ELF-1 (cell line): ENCODE data around the gene ZFYVE27.

Experiments
- DNase-seq: peaks from one replicate; pipeline ENCODE4 v3.0.0-alpha.2; 2016; ENCODE audit warnings: low read depth, low spot score

The ZFYVE27 gene

DNA sequence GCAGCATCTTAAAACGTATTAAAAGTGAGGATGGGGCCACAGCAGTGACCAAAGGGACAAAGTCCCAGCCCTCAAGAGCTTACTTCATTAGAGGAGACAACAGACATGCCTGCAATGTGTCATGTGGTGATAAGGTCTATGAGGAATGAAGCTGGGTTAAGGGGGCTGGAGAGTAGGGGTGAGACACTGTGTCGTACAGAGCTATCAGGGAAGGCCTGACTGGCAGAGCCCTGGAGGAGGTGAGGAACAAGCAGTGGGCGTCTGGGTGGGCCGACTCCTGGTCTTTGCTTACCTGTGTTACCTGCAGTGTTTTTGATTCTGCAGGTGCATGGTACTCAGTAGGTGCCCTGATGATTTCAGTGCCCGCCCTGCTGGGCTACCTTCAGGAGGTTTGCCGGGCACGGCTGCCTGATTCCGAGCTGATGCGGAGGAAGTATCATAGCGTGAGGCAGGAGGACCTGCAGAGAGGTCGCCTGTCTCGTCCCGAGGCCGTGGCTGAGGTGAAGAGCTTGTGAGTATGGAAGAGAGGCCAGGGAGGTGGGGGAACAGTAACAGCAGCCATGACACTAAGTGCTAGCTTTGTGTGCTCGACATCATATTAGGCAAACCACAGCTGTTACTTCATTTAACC lies 7.6 kb downstream of the ZFYVE27 start:
- DNase-seq = no peak

DNA sequence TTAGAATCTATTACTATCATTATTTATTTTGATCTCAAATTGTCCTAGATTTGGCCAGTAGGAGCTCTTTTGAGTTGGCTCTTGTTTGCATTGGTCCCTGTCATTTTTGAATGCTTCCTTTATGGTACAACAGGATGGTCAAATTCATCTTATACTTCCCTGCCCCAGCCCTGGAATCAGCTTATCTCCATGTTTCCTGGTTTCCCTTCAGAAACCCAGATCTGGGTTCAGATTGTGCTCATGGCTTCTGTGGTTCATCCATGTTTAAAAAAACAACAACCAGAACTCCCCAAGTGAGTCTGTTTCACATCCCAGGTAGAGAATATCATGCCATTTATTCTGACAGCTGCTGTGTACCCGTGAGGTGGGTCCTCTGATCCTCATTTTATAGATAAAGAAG lies 10.6 kb downstream of the ZFYVE27 start:
- DNase-seq = no peak

DNA sequence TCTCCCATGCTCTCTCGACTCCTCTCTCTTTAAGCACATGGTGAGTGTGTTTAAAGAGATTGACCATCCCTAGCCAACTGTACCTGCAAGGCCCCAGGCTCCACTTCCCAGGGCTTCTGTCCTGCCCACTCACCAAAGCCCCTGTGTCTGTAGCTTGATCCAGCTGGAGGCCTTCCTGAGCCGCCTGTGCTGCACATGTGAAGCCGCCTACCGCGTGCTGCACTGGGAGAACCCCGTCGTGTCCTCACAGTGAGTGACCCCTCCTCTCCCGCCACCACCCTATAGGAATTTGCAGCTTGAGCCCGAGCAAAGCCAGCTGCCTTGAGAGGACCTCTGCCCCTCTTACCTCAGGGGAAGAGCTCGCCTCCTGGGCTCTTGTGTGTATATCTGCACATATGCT lies 11.2 kb downstream of the ZFYVE27 start:
- no peak for DNase-seq

DNA sequence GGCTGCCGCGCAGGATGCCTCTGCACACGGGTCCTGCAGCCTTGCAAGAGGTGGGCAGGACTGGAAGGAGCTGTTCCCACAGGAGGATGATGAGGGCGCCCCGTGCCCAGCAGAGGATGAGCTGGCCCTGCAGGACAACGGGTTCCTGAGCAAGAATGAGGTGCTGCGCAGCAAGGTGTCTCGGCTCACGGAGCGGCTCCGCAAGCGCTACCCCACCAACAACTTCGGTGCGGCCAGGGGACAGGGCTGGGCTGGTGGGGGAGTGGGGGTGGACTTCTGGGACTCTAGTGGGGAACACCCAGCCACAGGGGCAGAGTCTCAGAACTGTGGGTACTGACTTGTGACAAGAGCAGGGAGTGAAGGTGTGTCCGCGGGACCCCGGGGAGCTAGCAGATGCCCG lies 16.0 kb downstream of the ZFYVE27 start:
- no peak for DNase-seq

DNA sequence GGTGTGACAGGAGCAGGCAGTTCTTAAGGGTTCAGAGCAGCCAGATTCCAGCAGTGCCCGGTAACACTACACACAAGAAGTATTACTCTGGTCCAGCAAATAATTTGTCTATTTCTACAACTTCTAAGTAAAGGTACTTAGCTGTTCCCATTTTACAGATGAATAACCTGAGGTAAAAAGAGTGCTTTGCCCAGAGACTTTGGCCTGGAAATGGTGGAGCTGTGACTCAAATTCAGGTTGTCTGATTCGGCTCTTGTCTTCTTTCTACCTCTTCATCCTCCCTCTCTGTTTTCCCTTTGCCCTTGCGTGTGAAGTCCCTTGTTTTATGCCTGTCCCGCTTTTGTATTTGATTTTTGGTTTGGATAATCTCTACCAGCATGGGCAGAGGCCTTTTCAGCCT lies 17.8 kb downstream of the ZFYVE27 start:
- no peak for DNase-seq

DNA sequence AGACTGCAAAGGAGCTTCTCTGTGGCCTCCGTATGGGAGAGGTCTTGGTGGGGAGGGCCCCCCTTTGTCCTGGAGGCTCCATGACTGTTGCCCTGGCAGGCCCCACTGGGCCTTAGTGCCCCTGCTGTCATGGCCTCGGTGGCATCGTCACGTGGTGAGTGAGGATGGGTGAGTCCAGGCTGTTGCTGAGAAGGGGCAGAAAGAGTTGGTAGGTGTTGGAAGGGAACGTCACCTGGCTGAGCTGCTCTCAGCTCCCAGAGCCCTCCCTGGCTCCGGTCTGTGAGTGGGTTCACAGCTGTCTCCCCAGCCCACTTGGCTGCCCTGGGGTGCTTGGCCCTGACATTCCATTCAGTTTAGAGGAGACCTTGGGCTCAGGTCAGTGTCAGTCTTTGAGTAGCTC lies 18.8 kb downstream of the ZFYVE27 start:
- DNase-seq = no peak

DNA sequence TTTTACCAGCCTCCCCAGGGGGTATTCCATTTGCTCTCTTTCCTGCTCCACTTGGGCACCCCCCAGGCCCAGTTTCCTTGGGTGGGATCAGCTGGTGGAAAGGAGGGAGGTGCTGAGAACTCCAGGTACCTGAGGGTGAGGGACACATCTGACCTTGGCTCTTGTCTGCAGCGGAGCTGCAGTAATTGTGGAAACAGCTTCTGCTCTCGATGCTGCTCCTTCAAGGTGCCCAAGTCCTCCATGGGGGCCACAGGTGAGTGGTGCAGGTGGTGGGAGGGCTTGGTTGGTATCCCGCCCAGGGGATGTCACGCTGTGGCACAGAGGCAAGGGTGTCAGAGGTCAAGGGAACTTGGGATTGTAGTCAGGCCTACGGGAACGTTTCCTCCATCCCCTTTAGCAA lies 20.5 kb downstream of the ZFYVE27 start:
- DNase-seq = no peak

DNA sequence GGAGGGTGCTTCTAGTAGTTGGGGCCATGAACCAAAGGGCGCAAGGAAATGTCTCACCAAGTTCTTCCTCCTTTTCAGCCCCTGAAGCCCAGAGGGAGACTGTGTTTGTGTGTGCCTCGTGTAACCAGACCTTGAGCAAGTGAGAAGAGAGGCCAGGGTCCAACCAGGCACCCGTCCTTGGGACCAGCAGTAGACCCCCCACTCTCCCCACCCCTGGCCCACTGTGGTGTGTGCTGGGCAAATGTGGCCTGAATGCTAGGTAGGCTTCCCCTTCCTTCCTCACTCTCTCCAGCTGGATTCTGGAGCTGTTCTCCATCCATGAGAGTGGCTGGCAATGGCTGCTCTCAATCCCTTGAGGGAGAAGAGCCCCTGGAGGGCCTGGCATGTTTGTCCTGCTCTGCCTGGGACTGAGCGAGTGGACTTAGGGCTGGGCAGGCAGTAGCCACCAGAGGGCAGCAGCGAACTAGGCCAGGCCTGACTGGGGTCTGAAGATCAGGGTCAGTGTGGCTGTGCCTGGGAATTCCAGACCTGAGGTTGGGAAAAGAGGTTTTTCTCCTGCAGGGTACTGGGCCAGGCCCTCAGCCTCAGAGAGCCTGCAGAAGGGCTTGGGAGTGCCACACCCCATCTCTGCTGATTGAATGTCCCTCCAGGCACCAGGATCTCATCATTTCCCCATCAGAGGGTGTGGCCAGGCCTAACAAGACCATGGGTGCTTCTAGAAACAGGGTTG lies 22.4 kb downstream of the ZFYVE27 start:
- peak; percentile 92 for DNase-seq

DNA sequence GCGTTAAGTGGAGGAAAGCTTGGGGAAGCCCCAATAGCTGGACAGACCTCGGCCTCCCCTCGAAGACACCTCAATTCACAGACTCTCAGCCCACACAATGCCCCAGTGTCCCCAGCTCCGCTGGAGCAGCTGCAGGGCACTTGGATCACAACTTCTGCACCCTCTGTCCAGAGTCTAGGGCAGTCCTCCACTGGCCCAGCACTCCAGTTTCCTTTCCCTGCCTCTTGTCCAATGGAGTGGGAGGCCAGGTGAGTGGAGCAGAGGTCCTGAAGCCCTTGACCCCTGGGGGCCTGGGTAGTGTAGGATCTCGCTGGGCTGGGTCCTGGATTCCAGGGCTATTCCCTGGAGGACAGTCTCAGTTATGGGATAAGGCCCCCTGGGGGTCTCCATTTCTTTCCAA lies 23.0 kb downstream of the ZFYVE27 start:
- DNase-seq = no peak

DNA sequence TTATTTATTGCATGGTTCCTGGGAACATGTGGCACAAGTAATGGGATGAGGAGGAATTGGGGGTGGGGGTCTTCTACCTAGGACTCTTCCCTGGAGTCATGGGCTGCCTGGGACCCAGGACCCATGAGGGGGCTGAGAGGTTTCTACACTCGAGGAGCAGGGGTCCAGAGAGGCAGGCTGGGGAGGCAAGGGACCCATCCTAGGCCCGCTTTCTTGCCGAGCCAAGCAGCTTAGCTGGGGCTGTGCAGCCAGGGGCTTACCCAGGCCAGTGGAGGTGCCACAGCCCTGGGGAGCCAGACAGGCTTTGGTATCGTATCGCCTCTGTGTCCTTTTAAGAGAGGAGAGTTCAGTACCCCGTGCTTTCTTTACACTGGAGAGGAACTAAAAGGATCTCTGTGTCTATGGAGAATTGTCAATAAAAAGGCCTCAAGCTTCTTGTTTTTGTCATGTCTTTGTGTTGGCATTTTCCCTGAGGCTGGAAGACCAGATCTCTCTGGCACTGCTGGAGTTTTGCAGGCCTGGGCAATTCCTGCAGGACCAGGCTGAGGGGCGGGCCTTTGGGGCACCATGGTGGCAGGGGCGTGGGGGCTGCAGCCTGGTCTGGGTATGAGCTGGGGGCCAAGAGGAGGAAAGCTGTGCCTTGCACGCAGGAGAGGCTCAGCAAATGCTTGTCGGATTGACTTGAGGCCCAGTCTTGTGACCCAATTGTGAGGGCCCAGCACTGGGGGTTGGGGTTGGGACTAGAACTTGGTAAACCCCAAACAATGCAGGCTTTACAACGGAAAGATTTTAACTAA lies 23.7 kb downstream of the ZFYVE27 start:
- no peak for DNase-seq

DNA sequence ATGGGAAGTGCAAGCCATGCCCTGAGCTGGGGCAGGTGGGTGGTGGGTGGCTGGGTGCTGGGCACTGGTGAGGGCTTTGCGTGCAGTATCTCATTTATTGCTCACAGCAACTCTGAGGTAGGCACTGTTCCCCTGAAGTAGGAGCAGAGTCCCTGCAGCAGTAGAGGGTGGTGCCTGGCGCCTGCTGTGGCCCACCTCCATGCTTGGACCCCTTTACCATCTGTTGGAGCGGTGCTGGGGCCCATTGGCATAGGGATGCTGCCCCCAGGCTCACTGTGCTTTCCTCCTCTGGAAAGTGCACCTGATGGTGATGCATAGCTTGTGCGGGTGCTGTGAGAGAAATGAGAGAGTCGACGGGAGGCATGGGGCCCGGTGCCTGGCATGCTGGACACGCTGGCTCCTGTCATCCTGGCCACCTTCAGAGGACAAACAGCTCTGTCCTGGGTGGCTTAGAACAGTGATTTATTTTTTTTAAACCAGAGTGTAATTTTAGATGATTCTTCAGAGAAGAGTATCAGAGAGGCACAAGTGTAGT lies 24.5 kb downstream of the ZFYVE27 start:
- DNase-seq = no peak

DNA sequence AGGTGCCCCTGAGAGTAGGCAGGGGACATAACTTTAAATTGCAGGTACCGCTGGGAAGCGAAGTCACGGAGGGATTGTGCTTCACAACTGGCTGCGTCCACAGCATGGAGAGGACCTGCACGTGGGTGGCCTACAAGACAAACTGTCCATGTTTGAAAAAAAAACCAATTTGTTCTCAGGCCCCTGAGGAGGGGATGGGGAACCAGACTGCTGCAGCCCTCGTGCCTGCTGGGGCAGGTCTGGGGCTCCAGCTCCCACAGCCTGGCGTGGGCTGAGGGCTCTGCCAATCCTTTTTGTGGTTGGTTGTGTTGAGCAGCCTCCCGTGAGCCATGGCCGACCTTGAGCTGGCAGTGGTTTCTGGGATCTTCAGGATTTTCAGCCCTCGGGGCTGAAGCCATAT lies 25.1 kb downstream of the ZFYVE27 start:
- no peak for DNase-seq

DNA sequence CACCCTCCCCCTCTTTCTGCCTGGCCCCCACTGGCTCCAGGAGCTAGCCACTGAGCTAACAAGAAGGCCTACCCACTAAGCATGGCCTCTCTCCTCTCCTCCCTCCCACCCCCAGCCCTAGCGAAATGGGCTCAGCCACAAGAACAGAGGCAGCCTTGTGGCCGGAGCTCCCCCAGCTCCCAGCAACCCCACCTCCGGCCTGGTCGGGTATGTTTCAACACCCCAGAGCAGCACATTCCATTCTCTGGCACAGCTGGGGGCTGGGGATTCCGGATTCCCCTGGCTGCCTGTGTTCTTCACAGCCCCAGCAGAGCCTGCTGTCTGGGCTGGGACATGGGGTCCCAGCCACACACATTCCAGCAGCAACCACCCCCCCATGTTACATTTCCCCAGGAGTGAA lies 25.9 kb downstream of the ZFYVE27 start:
- peak; percentile 35 for DNase-seq

DNA sequence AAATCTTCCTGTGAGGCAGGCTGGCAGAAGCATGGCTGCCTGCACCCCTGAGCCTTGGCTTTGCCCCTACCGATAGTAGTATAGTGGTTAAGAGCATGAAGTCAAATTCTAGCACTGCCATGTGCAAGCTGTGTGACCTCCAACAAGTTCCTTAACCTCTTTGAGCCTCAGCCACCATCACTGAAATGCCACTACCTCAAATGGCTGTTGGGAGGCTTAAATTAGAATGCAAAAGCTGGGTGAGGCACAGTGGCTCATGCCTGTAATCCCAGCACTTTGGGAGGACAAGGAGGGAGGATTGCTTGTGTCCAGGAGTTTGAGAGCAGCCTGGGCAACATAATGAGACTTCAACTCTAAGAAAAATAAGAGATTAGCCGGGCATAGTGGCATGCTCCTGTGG lies 26.5 kb downstream of the ZFYVE27 start:
- DNase-seq = no peak

DNA sequence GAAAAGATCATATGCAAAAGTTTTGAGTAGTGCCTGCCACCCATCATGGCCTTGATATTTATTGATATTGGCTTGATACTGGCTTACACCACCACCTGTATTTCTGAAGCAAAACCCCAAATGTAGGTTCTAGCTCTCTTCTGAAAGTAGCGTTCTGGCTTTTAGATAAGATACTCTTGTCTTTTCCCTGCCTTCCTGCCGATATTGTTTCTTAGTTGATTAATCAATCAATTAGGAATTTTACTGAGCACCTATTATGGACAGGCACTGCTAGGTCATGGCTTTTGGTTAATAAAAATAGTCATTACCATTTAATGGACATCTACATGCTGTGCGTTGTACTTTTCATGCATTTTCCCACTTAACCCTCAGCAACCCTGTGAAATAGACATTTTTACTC lies 27.0 kb downstream of the ZFYVE27 start:
- no peak for DNase-seq

DNA sequence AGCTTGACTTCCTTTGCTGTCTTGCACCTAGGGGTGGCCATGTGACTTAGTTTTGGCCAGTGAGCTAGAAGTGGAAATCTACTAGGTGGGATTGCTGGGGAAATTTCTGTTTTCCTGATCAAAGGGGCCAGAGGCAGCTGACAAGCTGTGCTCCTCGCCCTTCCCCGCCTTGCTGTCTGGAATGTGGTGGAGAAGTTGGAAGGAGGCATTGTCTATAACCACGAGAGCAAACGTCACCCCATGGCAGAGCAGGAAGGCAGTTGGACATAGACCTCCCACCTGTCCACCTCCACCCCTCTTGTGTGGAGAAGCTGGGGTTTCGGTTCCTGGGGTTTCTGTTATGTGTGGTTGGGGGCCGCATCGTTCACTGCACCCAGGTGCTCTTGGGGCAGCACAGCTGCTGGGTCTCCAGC lies 27.6 kb downstream of the ZFYVE27 start:
- no peak for DNase-seq

DNA sequence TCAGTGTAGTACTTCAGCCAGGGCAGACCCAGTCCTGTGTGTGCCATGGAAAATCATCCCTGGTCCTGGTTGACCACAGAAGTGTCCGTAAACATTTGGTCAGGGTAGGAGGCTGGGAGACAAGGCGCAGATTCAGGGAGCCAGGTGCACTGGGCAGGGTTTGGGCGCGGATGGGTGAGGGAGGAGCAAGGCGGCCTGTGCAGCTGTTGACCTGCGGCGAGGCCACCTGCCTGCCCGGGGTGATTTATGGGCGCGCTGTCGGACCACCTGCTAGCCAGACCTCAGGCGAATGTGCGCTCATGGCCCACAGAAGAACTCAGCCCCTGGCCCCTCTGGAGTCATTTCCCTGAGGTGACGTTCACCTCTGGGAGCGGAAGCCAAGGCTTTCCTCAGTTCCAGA lies 28.3 kb downstream of the ZFYVE27 start:
- no peak for DNase-seq

DNA sequence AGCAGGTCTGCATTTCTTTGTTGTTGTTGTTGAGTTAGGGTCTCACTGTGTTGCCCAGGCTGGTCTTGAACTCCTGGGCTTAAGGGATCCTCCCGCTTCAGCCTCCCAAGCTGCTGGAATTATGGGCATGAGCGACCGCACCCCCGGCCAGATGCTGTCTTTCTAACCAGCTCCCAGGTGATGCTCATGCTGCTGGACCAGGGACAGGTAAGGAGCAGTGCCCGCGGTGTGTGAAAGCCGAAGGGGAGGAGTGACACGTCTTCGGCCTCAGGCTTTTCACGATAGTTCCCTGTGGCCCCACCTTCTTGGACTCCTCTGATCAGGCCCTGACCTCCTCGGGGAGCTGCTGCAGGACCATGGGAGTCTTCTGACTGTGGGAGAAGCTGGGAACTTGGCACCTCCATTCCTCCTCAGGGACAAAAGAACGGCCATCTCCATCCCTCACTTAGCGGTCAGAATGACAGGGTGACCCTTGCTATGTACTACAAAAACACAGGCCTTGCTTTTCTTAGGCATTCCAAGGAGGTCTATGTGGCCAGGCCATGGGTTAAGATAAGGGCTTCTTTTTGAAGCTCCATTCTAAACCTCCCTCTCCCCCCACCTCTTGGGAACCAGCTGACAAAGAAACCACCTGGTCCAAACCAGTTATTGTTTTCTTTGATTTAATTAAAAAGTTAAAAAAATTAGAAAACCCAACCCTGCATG lies 29.3 kb downstream of the ZFYVE27 start:
- DNase-seq = no peak

DNA sequence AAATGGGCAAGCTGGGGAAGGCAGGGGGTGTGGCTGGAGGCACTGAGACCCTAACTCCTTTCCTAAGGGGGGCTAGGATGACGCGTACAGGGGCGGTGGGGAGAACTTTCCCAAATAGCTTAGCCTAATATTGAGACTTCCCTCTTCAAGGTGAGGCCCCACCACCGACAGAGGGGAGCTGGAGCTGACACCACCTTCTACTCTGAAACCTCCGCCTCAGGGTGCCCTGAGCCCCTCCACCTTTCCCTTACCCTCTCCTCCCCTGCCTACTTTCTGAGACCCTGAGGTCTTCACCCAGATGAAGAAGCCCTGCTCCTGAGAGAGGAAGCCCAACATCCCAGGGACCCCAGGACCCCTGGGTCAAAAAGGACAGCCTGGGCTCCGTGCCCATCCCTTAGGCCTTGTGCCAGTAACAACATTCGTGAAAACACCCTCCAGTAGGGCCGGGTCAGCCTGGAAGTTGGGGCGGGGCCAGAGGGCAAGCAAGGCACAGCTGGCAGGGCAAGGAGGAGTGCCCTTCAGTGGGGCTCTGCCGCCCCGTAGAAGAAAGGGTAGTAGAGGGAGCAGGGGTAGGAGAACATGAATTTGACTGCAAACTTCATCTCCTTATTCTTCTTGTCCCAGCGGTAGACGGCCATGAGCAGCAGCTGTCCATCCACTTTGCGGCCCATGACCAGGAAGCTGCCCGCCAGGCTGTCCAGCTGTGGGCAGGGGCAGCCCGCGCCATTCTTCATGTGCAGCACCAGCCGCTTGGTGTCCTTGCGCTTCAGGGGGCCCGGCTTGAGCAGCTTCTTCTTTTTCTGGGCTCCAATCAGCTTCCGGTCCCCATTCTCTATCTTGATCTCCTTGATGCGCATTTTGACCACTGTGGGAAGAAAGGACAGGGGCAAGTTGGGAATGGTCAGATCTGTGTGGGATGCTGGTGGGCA lies 30.3 kb downstream of the ZFYVE27 start:
- DNase-seq = no peak

DNA sequence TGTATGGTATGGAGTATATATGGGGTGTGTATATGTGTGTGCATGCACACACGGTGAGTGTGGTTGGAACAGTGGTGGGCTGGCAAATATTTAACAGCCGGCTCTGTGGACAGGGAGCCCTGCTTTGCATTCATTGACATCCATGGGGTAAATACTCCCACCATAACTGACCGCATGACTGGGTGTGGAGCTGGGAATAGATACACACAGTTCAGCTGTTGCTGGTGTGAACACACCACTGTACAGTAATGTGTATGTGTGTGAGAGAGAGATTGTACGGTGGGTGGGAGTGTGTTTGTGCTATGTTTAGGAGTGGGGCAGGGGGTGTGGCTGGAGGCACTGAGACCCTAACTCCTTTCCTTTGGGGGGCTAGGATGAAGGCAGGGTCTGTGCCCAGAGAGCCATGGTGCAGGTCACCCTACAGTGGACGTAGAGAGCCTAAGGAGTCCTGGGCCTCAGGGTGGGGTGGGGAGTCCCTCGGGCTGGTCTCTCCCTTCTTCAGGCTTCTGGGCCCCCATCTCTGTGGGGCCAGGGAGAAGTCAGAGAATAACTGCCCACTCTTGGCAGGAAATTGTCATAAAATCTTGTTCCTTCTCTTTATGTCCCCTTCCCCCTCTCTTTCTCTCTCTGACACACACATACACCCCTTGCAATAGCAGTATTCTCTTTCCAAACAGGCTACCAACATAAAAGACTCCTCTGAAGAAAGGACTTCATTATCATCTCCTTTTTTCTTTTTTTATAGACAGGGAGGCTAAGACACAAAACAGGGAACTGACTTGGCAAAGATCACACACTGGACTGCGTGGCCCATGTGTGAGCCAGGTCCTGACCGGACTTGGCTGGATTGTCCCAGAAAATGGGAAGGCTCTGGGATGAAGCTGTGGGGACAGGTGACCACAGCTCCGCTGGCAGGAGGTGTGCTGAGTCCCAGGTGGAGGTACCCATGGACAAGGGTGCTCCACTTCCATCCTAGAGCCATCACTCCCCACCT lies 31.7 kb downstream of the ZFYVE27 start:
- DNase-seq = no peak
